ENCODE measurements around the gene SHISA7.

SHISA7 gene

GRCh38 chr19:55443045-55443823, at the start of gene SHISA7:
Gene SHISA7 (minus strand): TSS chr19:55443300. CDS start chr19:55442863, 437 bp downstream.
- no peak within 1 kb of the TSS for H3K27ac ChIP-seq
- DNase-seq (ENCODE audit: low read depth, low spot score) = no peak

GRCh38 chr19:55492362-55492944, 49.4 kb upstream of the SHISA7 start:
- DNase-seq (ENCODE audit: low read depth, low spot score) = no peak
- H3K27ac ChIP-seq = no peak overlapping the region

- DNase-seq (ENCODE audit: low read depth, low spot score) = no peak
- no peak overlapping the region for H3K27ac ChIP-seq
Measured at GRCh38 chr19:55491546-55492360, 48.7 kb upstream of the SHISA7 start.

GRCh38 chr19:55490478-55491432, 47.7 kb upstream of the SHISA7 start:
- DNase-seq (ENCODE audit: low read depth, low spot score) = no peak
- H3K27ac ChIP-seq = no peak overlapping the region

GRCh38 chr19:55489711-55490477, 46.8 kb upstream of the SHISA7 start:
- no peak overlapping the region for H3K27ac ChIP-seq
- DNase-seq (ENCODE audit: low read depth, low spot score) = no peak

GRCh38 chr19:55488986-55489710, 46.0 kb upstream of the SHISA7 start:
- no peak overlapping the region for H3K27ac ChIP-seq
- DNase-seq (ENCODE audit: low read depth, low spot score) = no peak

- DNase-seq (ENCODE audit: low read depth, low spot score) = no peak
- H3K27ac ChIP-seq = peak within 1 kb of the TSS; percentile 21
Measured at GRCh38 chr19:55487924-55488687, 45.0 kb upstream of the SHISA7 start, which contains the start of gene SSC5D. Gene SSC5D (plus strand): TSS chr19:55488436. CDS start chr19:55488590, 154 bp downstream.

- DNase-seq (ENCODE audit: low read depth, low spot score) = peak; percentile 27
Measured at GRCh38 chr19:55486971-55487923, 44.1 kb upstream of the SHISA7 start.

GRCh38 chr19:55486043-55486970, 43.2 kb upstream of the SHISA7 start:
- peak overlapping the region; percentile 21 for H3K27ac ChIP-seq

More at GRCh38 chr19:55486971-55487923, 44.1 kb upstream of the SHISA7 start:
- H3K27ac ChIP-seq = peak overlapping the region; percentile 21

GRCh38 chr19:55485439-55486011, 42.4 kb upstream of the SHISA7 start:
- no peak for DNase-seq (ENCODE audit: low read depth, low spot score)
- peak overlapping the region; percentile 38 for H3K27ac ChIP-seq

More at GRCh38 chr19:55486043-55486970, 43.2 kb upstream of the SHISA7 start:
- no peak for DNase-seq (ENCODE audit: low read depth, low spot score)

GRCh38 chr19:55484593-55485438, 41.7 kb upstream of the SHISA7 start, which contains the start of gene NAT14:
Gene NAT14 (plus strand): TSS chr19:55485188. CDS start chr19:55485709, 521 bp downstream.
- H3K27ac ChIP-seq = peak within 1 kb of the TSS; percentile 38
- no peak for DNase-seq (ENCODE audit: low read depth, low spot score)

GRCh38 chr19:55483706-55484592, 40.8 kb upstream of the SHISA7 start:
- no peak for DNase-seq (ENCODE audit: low read depth, low spot score)

More at GRCh38 chr19:55483706-55484592, 40.8 kb upstream of the SHISA7 start:
- H3K27ac ChIP-seq = no peak overlapping the region

Data from epithelial cell of prostate (primary cell).